HG02938 (cell line): ENCODE measurements around the gene THRB.

Experiments used
- ATAC-seq: cut with Tn5 transposase; IDR thresholded peaks from one replicate; pipeline ENCODE4 v1.9.1; 2021; ENCODE audit warnings: mild to moderate bottlenecking, moderate library complexity; ENCODE audit not compliant: unreplicated experiment

The THRB gene

DNA sequence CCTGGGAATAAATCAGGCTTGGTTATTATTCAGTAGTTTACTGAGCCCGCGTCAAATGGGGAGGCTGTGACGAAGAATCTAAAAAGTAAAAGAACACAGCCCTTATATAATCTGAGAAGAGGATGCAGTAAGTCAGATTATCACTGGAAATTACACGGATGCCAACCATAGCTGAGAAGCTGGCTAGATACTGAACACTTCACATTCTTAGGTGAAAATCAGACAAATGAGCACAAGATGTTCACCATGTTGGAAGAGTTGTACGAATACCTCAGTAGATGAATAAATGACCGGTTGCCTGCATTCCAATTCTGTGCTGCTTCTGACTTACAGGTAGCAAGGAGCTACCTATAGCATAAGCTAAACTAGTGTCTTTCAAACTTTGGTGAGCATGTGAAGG is 254.3 kb downstream of the THRB start:
- ATAC-seq: no peak

DNA sequence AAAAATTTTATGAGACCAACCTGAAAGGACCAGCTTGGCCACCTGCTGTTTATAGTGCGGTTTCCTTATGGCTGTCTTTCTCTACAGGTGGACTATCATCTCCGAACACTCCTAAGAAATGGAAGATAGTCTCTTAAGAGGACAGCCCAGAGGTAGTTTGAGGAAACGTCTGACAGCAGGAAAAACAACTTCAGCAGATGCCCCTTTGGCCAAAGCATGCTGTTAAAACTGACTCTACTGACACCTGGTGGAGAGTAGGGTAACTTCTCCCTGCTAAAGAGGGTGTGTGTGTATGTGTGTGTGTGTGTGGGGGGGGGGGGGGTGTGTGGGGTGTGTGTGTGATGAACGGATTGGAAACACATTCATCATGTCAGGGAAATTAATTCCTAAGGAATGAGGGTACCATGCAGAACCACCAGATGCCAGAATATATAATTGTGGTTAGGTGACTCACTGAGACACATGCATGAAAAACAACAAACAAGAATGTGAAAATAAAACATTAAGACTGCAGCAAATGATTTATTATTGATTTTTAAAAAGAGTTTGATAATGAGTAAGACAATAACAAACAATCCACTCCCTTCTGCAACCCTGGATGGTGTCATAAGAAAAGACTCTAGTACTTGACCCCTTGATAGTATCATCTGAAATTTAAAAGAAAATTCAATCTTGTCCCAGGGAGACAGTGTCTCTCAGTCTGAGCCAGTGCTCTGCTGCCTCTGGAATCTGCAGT is 256.5 kb downstream of the THRB start:
- ATAC-seq: peak; percentile 84

GRCh38 chr3:24235121-24235520 is 259.5 kb downstream of the THRB start:
- ATAC-seq: no peak

DNA sequence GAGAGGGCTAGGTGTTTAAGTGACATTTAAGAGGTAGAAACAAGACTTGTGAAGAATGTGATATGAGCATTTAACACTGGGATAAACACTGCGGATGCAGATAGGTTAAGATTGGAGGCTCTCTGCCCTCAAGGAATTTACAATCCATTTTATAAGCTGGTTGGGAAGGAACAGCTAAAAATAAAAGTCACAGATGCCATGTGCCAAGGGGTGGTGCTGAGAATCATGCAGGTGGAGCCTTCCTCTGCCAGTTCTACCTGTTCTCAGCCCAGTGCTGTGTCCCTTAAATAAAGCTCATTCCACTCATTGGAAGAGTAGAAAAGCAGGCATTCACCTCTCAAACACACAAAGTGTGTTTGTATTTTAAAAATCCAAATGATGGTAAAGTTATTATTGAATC is 261.9 kb downstream of the THRB start:
- no peak for ATAC-seq

DNA sequence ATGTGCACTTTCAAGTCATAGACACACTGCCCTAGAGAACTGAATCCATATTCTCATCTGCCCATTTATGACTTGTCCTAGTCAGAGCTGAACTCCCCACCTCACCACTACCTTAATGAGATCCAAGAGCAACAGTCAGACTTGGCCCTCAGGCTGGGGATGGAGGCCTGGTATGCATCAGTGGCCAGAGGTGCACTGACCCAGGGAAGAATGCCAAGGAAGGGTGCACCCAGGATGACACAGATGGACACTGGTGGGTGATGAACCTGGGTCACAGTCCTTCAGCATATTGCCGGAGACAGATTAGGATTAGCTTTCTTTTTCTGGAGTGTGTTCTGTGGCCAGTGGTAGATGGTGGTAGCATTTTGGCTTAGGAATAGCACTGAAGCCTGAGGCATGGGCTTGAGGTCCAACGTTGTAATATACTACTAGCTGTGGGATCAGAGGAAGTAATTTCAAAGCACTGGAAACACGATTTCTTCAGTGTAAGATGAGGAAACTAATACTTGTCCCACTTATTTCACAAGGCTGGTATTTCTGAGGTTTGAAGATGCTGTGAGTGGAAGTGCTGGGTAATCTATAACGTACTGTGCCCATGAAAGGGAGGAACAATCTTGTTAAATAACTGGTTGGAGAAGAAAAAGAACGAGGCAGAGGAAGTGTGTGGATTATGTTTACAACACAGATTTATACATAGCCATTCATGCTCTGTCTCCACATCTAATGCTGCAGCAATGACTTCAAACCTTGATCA is 265.0 kb downstream of the THRB start:
- no peak for ATAC-seq

GRCh38 chr3:24227635-24228034 is 267.0 kb downstream of the THRB start:
- no peak for ATAC-seq

DNA sequence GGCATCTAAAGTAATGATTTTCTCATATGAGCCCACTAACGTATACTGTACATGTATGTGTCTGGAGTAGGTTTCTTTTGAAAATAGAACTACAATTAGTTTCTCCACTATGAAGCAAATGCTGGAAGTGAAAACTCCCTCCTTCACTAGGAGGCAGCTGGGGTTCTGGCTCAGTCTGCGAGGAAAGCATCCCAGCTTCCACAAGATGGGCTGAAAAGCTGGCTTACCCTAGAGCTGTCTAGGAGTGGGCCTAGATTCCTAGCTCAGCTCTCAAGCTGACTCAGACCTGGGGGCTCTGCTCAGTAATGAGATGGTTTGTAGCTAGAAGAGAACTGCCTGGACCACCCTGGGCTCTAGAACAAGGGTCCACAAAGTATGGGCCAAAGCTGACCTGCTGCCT is 268.3 kb downstream of the THRB start:
- no peak for ATAC-seq

GRCh38 chr3:24225385-24225950 is 269.2 kb downstream of the THRB start:
- no peak for ATAC-seq

DNA sequence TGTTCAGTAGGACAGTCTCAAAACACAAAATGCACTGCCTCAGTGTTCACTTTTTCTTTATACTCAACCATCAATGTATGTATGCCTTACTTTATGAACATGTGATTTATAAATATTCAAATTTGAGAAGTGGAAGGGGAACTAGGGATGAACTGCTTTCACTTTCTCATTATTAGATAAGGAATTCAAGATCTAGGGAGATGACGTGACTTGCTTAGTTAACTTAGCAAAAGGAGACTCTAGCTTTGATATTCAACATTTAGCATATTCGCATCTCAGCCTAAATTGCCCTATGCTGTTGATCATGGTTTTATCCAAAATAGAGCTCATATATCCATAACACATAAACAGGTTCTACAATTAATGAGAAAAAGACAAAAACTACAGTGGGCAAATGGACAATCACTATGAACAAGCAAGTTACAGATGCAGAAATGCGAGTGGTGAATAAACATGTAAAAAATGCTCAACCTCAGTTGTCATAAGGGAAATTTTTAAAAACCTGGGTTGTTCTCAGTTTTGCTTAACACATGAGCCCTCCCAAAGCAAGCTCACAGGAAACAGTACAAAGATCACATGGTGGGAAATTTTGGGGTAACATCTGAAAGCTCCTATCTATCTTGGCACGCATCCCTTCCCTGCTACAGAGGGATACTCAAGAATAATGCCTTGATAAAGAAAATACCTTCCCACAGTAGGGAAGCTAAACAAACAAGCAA is 269.8 kb downstream of the THRB start:
- no peak for ATAC-seq

- no peak for ATAC-seq
Measured at GRCh38 chr3:24222165-24222805, 272.4 kb downstream of the THRB start.

GRCh38 chr3:24220859-24221657 is 273.6 kb downstream of the THRB start:
- ATAC-seq: peak; percentile 78

DNA sequence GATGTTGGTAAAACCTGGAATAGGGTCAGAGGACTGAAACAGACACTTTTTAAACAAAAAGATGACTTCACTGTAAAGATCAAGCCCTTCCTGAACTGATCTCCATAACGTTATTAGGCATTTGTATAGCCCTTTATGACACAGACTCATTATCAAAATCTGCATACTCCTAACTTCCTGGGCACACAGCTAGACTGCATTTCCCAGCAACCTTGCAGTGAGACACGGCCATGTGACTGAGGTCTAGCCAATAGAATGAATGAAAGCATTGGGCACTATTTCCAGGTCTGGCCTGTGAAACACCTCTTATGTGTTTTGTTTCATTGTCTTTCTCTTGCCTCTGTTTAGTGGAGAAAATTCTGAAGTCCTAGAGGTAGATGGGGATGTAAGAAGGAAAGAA is 279.1 kb downstream of the THRB start:
- peak; percentile 43 for ATAC-seq

- ATAC-seq: no peak
Measured at GRCh38 chr3:24211381-24211780, 283.3 kb downstream of the THRB start.

DNA sequence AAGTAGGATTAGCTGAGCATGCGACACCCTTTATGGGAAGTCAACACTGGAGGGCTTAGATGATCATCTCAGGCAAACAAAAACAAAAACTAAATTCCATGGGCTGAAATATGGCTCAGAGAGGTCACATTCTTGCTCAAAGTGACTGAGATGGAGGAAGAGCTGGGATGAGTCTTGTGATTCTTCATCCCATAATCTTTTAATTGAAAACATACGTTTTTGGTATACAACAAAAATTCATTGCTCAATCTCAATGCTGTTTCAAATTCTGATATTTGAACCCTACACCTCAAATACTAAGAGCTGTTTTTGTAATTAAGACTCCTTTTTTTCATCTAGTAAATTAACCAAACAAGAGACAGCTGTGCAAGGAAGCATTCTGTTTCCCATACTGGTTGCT is 292.6 kb downstream of the THRB start:
- no peak for ATAC-seq

DNA sequence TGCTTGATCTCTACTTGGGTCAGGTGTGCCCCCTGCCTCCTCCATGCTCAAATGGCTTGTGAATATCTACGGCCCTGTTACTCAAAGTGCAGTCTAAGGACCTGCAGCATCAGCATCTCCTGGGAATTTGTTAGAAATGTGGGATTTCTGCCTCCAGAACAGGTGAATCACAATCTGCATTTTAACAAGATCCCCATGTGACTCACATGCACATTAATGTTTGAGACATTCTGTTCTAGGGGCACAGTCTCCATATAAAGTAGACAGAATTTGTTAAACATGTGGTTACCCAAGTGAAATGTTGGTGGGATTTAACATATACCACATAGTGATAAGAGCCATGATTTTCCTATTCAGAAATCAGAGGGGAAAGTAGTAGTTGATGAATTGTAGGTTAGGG is 293.3 kb downstream of the THRB start:
- ATAC-seq: no peak

DNA sequence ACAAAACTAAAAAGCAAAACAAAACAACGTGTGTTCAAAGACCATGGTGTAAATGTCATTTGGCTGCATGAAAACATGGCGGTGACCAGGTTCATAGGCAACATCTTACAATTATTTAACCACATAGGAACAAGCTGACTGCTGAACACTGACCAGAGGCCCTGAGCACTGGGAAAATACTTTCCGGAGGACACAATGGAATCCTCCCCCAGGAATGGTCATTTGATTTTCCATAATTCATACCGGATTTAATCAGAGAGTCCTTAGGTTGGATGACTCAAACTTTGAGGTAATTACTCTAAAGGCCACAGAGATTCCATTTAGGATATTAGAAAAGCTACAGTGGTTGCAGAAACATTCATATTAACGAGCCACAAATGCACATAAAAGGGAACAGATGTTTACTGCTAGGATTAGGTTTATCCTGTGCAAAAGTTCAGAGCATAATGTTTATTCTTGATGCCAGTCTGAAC is 294.8 kb downstream of the THRB start:
- no peak for ATAC-seq

DNA sequence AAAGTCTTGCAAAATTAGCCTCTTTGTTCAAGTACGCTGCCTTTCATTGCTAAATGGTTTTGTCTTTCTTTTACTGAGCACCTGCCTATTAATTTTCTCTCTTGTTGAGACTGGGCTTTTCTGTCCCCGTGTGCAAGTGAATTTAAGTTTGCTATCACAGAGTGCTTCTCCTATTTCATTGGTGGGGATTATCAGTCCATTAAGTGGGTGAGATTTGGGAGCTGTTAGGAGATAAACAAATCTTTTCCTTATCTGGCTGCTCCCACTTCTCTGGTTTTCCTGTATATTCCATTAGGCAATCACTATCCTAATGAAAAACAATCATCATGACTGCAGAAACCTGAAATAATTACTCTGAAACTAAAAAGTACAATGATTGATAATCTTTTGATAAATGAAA is 295.4 kb downstream of the THRB start:
- no peak for ATAC-seq

DNA sequence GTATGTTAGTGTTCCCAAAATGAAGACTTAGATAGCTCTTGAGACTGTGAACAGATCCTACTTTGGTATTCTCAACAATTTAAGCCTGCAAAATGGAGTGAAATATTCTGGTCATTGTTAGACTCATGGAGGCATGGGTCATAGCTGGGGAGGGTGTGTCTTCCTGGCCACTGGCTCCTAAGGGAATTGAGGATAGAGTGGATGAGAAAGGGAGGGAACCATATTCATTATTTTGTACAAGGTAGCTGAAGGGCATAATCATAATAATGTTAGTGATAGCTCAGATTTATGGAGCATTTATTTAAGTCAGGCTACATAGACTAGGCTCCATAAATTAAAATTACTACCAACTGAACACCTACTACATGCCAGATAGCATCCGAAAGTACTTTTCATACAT is 295.9 kb downstream of the THRB start:
- no peak for ATAC-seq

- ATAC-seq: no peak
Measured at GRCh38 chr3:24197809-24198208, 296.8 kb downstream of the THRB start.

- no peak for ATAC-seq
Measured at GRCh38 chr3:24196526-24196925, 298.1 kb downstream of the THRB start.
